Mesenchymal stem cell (in vitro differentiated cells and primary cell): ENCODE results near the gene TGM4.
A peak's percentile ranks its signal among the peaks of the same experiment; 100 is the strongest.

Experiments used
- DNase-seq: peaks from one replicate; pipeline ENCODE4 v3.0.0-alpha.2; 2013
- H2AFZ ChIP-seq: one replicate; pipeline ENCODE4 v1.6.1; 2013; ENCODE audit warnings: low read depth, mild to moderate bottlenecking, control low read depth, inconsistent platforms, low read length, moderate library complexity
- H2AK5ac ChIP-seq: 2 replicates; pipeline ENCODE4 v1.6.1; 2013; ENCODE audit warnings: low read length, moderate library complexity, mild to moderate bottlenecking, inconsistent platforms; ENCODE audit not compliant: severe bottlenecking
- H2BK120ac ChIP-seq: one replicate; pipeline ENCODE4 v1.6.1; 2013; ENCODE audit warnings: low read depth, mild to moderate bottlenecking, inconsistent platforms, low read length, moderate library complexity
- H2BK12ac ChIP-seq, 2 experiments: one replicate each; pipeline ENCODE4 v1.6.1; 2013; ENCODE audit warnings: inconsistent platforms in 2 of 2, low read length in 2 of 2, mild to moderate bottlenecking in 2 of 2, moderate library complexity in 2 of 2, control low read depth in 1 of 2
- H2BK15ac ChIP-seq: one replicate; pipeline ENCODE4 v1.6.1; 2013; ENCODE audit warnings: mild to moderate bottlenecking, low read depth, inconsistent platforms; ENCODE audit not compliant: poor library complexity, severe bottlenecking
- H2BK5ac ChIP-seq: 2 replicates; pipeline ENCODE4 v1.6.1; 2013; ENCODE audit warnings: low read depth, mild to moderate bottlenecking, low read length, control low read depth, inconsistent platforms; ENCODE audit not compliant: poor library complexity, severe bottlenecking
- H3K14ac ChIP-seq, 2 experiments: one replicate each; pipeline ENCODE4 v1.6.1; 2013; ENCODE audit warnings: inconsistent platforms in 2 of 2, low read length in 2 of 2, control low read depth in 1 of 2, mild to moderate bottlenecking in 1 of 2, moderate library complexity in 1 of 2
- H3K18ac ChIP-seq, 2 experiments: one replicate each; pipeline ENCODE4 v1.6.1; 2013; ENCODE audit warnings: inconsistent platforms in 2 of 2, low read length in 2 of 2, control low read depth in 1 of 2, low read depth in 1 of 2, mild to moderate bottlenecking in 1 of 2
- H3K23ac ChIP-seq, 2 experiments: one replicate each; pipeline ENCODE4 v1.6.1; 2013; ENCODE audit warnings: inconsistent platforms in 2 of 2, low read length in 2 of 2, mild to moderate bottlenecking in 2 of 2, moderate library complexity in 2 of 2, control low read depth in 1 of 2
- H3K27ac ChIP-seq: 2 replicates; pipeline ENCODE4 v1.5.1; 2013; ENCODE audit warnings: mild to moderate bottlenecking, moderate library complexity, low read length, control low read depth, inconsistent platforms; ENCODE audit not compliant: poor library complexity, severe bottlenecking
- H3K27me3 ChIP-seq, 2 experiments: 2 replicates each; pipeline versions ENCODE4 v1.6.1 to v1.7.0; 2013; ENCODE audit warnings: low read length in 2 of 2, mild to moderate bottlenecking in 2 of 2, moderate library complexity in 2 of 2, control low read depth in 1 of 2, inconsistent platforms in 1 of 2; ENCODE audit not compliant: control insufficient read depth in 1 of 2, insufficient read depth in 1 of 2
- H3K36me3 ChIP-seq, 2 experiments: 2 replicates each; pipeline versions ENCODE4 v1.6.1 to v1.7.0; 2013; ENCODE audit warnings: low read length in 2 of 2, control low read depth in 1 of 2, inconsistent platforms in 1 of 2, low read depth in 1 of 2, mild to moderate bottlenecking in 1 of 2; ENCODE audit not compliant: insufficient read depth in 2 of 2, control insufficient read depth in 1 of 2
- H3K4ac ChIP-seq, 2 experiments: one replicate each; pipeline ENCODE4 v1.6.1; 2013; ENCODE audit warnings: inconsistent platforms in 2 of 2, low read length in 2 of 2, mild to moderate bottlenecking in 2 of 2, moderate library complexity in 2 of 2, control low read depth in 1 of 2, low read depth in 1 of 2
- H3K4me1 ChIP-seq: 2 replicates; pipeline ENCODE4 v1.6.1; 2013; ENCODE audit warnings: low read depth, low read length, control low read depth; ENCODE audit not compliant: control insufficient read depth, insufficient read depth
- H3K4me2 ChIP-seq: 2 replicates; pipeline ENCODE4 v1.6.1; 2013; ENCODE audit warnings: low read length, mild to moderate bottlenecking, inconsistent platforms; ENCODE audit not compliant: poor library complexity, severe bottlenecking
- H3K4me3 ChIP-seq, 2 experiments: 2 replicates each; pipeline versions ENCODE4 v1.5.1 to v1.7.0; 2013; ENCODE audit warnings: low read length in 2 of 2, mild to moderate bottlenecking in 2 of 2, control low read depth in 1 of 2, low read depth in 1 of 2; ENCODE audit not compliant: insufficient read depth in 1 of 2
- H3K79me1 ChIP-seq: replicated peaks from 2 replicates; pipeline ENCODE4 v1.6.1; 2013; ENCODE audit warnings: mild to moderate bottlenecking, control low read depth, low read length, inconsistent platforms; ENCODE audit not compliant: poor library complexity, severe bottlenecking
- H3K9ac ChIP-seq: 2 replicates; pipeline ENCODE4 v1.7.0; 2013; ENCODE audit warnings: mild to moderate bottlenecking, low read length, moderate library complexity
- H3K9me3 ChIP-seq: 2 replicates; pipeline ENCODE4 v1.7.0; 2013; ENCODE audit warnings: mild to moderate bottlenecking, low read length; ENCODE audit not compliant: control insufficient read depth
- H4K8ac ChIP-seq: one replicate; pipeline ENCODE4 v1.6.1; 2013; ENCODE audit warnings: inconsistent platforms, mild to moderate bottlenecking, low read length, moderate library complexity
- H4K91ac ChIP-seq: one replicate; pipeline ENCODE4 v1.6.1; 2013; ENCODE audit warnings: mild to moderate bottlenecking, low read length, inconsistent platforms
- WGBS: methylation state at CpG from one replicate; pipeline ENCODE4 v1.1.7; 2013; ENCODE audit warnings: mixed read lengths; 5-methylcytosine and 5-hydroxymethylcytosine counted together

The TGM4 gene

DNA sequence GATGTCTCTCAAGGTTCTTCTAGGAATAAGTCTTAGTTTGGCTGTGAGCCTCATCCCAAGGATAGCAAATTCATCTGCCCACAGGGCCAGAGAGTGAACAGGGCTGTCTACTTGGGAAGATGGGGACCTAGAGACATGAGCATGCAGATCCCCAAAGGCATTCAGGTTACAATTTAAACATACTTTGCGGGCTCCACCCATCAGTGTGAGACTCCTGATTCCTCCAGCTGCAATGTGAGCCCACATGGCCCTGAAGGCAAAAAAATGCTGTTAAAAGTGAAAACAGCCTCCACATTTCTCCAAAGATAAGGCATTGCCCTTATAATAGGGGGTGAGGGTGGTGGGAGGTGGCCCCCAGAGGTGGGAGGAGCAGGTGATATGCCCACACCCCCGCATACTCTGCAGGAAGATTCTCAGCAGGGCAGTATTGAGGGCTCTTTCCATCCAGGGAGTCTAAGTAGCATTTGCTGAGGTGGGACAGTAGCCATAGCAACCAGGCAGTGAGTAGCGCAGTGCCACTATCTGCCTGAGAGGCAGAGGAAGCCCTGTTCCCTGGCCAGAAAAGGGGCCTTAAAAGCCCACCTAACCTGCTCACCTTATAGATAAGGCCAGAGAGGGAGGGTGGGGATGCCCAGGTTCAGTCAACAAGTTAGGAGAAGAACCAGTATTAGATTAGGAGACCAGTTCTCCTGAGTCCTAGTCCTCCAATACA lies 31.2 kb downstream of the TGM4 start:
- Histone ChIP-seq H4K91ac (no peak overlapping the region), H2BK12ac (no peak overlapping the region), H3K4me1 (no peaks in the 10 kb centered on the region), H3K27me3 (peaks cover 0 to 47% of the 10 kb centered on the region in 2 experiments), H3K79me1 (no peaks in the 10 kb centered on the region), H2BK120ac (no peak overlapping the region), H2AK5ac (no peak overlapping the region), H3K9ac (no peak overlapping the region), H2AFZ (no peak overlapping the region), H3K4me2 (no peak overlapping the region), H3K9me3 (peaks cover 29% of the 10 kb centered on the region), H3K14ac (no peak overlapping the region), H2BK5ac (no peak overlapping the region), H3K36me3 (no peaks in the 10 kb centered on the region), H3K23ac (no peak overlapping the region), H3K4me3 (peak overlapping the region in 1 of 2 experiments; percentile 8), H3K18ac (no peak overlapping the region), H4K8ac (no peak overlapping the region), H3K27ac (no peak overlapping the region), H3K4ac (no peak overlapping the region), H2BK15ac (no peak overlapping the region)
- WGBS: 83% methylated on average over 3 of the region's 3 CpGs
- no peak for DNase-seq

DNA sequence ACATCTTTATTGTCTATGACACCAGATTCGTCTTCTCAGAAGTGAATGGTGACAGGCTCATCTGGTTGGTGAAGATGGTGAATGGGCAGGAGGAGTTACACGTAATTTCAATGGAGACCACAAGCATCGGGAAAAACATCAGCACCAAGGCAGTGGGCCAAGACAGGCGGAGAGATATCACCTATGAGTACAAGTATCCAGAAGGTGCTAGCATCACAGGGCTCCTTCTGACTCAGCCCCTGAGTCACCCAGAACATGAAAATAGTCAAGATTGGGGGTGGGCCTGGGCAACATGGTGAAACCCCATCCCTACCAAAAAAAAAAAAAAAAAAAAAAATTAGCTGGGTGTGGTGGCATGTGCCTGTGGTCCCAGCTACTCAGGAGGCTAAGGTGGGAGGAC lies 32.6 kb downstream of the TGM4 start:
- Histone ChIP-seq H3K79me1 (no peaks in the 10 kb centered on the region), H3K27me3 (peaks cover 0 to 33% of the 10 kb centered on the region in 2 experiments), H4K8ac (no peak overlapping the region), H3K4ac (no peak overlapping the region), H2BK5ac (no peak overlapping the region), H3K4me2 (no peak overlapping the region), H4K91ac (no peak overlapping the region), H2BK12ac (no peak overlapping the region), H2BK120ac (no peak overlapping the region), H3K27ac (no peak overlapping the region), H3K9ac (no peak overlapping the region), H2BK15ac (no peak overlapping the region), H3K4me1 (no peaks in the 10 kb centered on the region), H3K18ac (no peak overlapping the region), H3K4me3 (no peak overlapping the region), H2AFZ (no peak overlapping the region), H3K14ac (no peak overlapping the region), H3K9me3 (peaks cover 36% of the 10 kb centered on the region), H2AK5ac (no peak overlapping the region), H3K36me3 (no peaks in the 10 kb centered on the region), H3K23ac (no peak overlapping the region)
- 85% methylated on average over 4 of the region's 4 CpGs for WGBS
- no peak for DNase-seq

- WGBS: 91% methylated on average over 4 of the region's 4 CpGs
- Histone ChIP-seq H3K4me1 (no peaks in the 10 kb centered on the region), H3K27me3 (peaks cover 0 to 30% of the 10 kb centered on the region in 2 experiments), H3K23ac (no peak overlapping the region), H3K4me3 (no peak overlapping the region), H2AFZ (no peak overlapping the region), H4K8ac (no peak overlapping the region), H2BK15ac (no peak overlapping the region), H2BK120ac (no peak overlapping the region), H3K4me2 (no peak overlapping the region), H4K91ac (no peak overlapping the region), H3K14ac (no peak overlapping the region), H3K9ac (no peak overlapping the region), H2BK5ac (no peak overlapping the region), H3K9me3 (peaks cover 36% of the 10 kb centered on the region), H2BK12ac (no peak overlapping the region), H3K27ac (no peak overlapping the region), H3K79me1 (no peaks in the 10 kb centered on the region), H3K36me3 (no peaks in the 10 kb centered on the region), H2AK5ac (no peak overlapping the region), H3K4ac (no peak overlapping the region), H3K18ac (no peak overlapping the region)
- DNase-seq: no peak
These were observed 33.2 kb downstream of the TGM4 start for GRCh38 chr3:44907612-44908011.

GRCh38 chr3:44909063-44909462 lies 34.7 kb downstream of the TGM4 start:
- H3K79me1 ChIP-seq: no peaks in the 10 kb centered on the region
- no peak overlapping the region for H2BK5ac ChIP-seq
- no peaks in the 10 kb centered on the region for H3K36me3 ChIP-seq
- no peak overlapping the region for H3K4me3 ChIP-seq
- DNase-seq: no peak
- no peak overlapping the region for H2AFZ ChIP-seq
- no peak overlapping the region for H4K91ac ChIP-seq
- no peak overlapping the region for H3K14ac ChIP-seq
- H3K27me3 ChIP-seq: peaks cover 0 to 16% of the 10 kb centered on the region in 2 experiments
- no peak overlapping the region for H3K9ac ChIP-seq
- H2BK120ac ChIP-seq: no peak overlapping the region
- peaks cover 36% of the 10 kb centered on the region for H3K9me3 ChIP-seq
- WGBS: 50% methylated on average over 1 of the region's 2 CpGs
- H3K18ac ChIP-seq: no peak overlapping the region
- no peak overlapping the region for H3K4me2 ChIP-seq
- H2AK5ac ChIP-seq: no peak overlapping the region
- no peak overlapping the region for H3K4ac ChIP-seq
- no peak overlapping the region for H2BK15ac ChIP-seq
- no peak overlapping the region for H3K23ac ChIP-seq
- H3K4me1 ChIP-seq: no peaks in the 10 kb centered on the region
- H2BK12ac ChIP-seq: no peak overlapping the region
- H4K8ac ChIP-seq: no peak overlapping the region
- no peak overlapping the region for H3K27ac ChIP-seq
